GM12872 (cell line): ENCODE measurements around the gene BNIP5.

Experiments used
- TF ChIP-seq, protein P1 (sequence below): IDR thresholded peaks from 3 replicates; pipeline ENCODE4 v1.5.1; 2011; ENCODE audit warnings: low read depth, mild to moderate bottlenecking, low read length, moderate library complexity; ENCODE audit not compliant: insufficient read depth

The BNIP5 gene

DNA sequence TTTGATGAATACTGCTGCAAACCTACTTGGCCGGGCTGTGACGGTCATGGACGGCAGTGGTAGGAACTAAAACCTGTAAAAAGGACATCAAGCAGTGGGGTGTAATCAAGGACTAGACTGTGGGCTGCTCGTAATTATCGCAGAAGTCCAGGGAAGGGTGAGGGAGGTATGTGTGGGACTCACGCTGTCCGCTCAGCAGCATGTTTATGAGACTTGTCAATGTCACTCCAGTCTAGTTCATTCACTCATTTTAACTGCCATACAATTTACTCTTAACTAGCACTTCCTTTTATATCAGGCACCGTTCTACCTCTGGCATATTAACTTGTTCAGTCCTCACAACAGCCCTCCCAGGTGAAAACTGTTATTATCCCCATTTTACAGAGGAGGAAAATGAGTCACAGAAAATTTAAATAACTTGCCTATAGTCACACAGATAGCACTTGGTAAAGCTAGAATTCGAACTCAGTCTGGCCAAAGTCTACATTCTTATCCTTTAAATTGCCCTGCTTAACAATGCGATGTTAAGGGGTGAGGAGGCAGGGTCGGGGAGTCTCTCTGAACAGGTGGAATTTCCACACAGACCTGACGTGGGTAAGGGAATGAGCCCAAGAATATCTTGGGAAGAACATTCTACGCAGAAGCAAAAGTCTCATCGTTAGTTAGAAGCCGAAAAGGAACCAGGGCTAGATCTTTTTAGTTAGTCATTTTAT lies 62.7 kb downstream of the BNIP5 start:
- TF ChIP-seq, protein P1, sequence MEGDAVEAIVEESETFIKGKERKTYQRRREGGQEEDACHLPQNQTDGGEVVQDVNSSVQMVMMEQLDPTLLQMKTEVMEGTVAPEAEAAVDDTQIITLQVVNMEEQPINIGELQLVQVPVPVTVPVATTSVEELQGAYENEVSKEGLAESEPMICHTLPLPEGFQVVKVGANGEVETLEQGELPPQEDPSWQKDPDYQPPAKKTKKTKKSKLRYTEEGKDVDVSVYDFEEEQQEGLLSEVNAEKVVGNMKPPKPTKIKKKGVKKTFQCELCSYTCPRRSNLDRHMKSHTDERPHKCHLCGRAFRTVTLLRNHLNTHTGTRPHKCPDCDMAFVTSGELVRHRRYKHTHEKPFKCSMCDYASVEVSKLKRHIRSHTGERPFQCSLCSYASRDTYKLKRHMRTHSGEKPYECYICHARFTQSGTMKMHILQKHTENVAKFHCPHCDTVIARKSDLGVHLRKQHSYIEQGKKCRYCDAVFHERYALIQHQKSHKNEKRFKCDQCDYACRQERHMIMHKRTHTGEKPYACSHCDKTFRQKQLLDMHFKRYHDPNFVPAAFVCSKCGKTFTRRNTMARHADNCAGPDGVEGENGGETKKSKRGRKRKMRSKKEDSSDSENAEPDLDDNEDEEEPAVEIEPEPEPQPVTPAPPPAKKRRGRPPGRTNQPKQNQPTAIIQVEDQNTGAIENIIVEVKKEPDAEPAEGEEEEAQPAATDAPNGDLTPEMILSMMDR = no peak

DNA sequence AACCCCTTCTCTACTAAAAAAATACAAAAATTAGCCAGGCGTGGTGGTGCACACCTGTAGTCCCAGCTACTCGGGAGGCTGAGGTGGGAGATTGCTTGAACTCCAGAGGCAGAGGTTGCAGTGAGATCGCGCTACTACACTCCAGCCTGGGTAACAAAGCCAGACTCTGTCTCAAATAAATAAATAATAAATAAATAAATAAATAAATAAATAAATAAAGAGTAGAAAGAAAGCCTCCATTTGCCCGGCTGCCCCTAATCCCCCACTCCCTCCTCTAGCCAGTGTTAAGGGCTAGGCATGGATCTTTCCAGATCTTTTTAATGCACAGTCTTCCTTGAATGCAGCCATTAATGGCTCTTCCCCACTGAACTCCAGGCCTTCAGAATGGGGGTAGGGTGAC lies 63.6 kb downstream of the BNIP5 start:
- TF ChIP-seq, protein P1 = no peak

DNA sequence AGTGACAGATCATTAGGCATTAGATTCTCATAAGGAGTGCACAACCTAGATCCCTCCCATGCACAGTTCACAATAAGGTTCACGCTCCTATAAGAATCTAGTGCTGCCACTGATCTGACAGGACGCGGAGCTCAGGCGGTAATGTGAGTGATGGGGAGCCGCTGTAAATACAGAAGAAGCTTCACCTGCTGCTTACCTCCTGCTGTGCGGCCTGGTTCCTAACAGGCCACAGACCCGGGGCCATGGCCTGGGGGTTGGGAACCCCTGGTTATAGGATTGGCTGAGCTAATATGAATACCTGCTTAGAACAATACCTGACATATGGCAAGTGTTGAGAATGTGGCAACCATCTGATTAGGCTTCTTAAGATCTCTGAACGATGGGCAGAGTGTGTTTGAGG lies 64.5 kb downstream of the BNIP5 start:
- TF ChIP-seq, protein P1 = no peak

DNA sequence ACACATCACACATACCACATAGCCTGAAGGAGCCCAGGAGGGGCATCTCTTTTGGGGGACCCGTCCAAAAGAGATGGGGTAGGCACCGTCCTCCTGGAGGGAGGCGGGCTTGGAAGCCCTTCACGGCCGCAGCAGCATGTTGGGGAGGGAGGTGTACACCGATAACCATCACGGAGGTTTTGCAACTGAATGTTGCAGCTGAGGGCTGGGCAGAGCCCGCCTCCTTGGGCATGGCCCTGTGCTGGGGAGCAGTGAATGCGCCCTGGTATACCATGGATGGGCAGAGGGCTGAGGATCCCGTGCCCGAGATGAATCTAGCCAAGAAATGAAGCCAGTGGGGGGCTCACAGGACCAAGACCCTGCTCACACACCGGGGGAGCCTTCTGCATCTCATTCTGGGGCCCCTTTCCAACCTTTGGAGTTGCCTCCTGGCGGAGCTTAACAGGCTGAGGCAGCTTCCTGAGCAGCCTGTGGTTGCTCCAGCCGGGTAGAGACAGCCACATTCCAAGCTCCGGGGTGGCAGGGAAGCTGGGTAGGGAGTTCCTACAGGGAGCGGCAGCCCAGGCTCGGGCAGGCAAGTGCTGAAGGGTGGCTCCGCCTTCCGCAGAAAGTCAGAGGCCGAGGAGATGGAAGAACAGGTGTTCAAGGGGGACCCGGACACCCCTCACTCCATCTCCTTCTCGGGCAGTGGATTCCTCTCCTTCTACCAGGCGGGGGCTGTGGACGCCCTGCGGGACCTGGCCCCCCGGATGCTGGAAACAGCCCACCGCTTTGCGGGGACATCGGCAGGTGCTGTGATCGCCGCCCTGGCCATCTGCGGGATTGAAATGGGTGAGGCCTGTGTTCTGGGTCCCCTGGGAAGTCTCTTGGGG lies 66.6 kb downstream of the BNIP5 start, which contains the start of gene PNPLA1:
PNPLA1 (plus strand) TSS at position 227 of the 872 bp plus-strand sequence; CDS start at position 627, 400 bp downstream.
- TF ChIP-seq, protein P1 = no peak

DNA sequence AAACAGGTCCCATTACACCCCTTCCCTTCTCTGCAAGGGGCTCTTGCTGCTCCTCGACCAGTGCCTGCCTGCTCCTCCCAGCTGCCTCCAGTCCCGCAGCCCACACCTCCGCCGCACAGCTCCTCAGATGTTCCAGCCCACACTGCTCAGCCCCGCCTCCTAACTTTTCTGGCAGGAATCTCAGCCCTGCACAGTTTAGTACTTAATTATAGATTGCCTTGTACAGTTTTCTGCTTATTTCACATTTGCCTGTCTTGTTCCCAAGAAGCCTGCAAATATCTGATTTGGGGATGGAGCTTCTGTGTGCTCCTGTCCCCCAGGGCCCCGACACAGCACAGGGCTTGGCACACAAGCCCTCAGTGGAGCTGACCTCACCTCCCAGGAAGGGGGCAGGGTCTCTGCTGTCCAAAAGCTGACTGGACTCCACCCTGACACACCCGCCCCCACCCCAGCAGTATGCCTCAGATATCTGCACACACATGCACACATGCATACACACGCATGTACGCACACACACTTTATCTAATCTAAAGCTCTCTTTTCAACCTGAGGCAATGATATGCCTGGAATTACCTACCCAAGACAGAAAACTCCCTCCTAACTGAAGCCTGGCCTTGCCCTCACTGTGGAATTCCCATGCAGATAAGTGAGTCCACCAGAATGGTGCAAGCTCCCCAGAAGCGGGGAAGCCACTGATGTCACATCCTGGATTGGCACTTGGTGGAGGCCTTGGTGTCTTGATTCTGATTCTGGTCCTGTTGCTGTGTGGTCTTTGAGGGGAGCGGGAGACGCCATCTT lies 68.0 kb downstream of the BNIP5 start:
- TF ChIP-seq, protein P1 = no peak

DNA sequence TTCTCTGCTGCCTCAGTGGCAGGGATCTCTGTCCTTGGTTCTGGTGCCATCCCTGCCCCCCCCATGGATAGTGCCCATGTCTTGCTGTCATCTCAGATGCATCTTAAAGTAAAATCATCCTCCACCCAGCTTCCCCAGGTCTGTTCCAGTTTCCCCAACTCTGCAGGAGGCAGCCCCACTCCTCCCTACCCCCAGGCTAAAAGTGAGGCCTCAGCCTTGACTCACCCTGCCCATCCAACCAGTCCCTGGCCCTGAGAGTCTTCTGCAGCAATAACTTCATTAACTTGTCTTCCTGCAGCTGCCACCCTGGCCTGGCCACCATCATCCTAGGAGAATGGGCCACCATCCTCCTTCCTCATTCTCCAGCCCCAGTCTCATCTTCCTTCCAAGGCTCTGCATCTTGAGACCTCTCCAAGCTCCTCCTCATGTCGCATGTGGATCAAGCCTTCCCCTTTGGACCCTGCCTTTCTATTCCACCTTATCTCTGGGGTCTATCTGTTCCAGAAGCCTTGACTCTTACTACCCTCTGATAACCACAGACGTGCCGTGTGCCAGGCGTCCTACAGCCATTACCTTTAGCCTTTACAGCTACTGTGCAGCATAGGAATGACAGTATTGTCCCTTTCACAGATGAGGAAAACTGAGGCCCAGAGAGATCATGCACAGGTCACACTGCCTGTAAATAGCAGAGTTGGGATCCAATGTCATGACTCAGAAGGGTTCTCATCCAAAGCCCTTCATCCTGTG lies 68.8 kb downstream of the BNIP5 start:
- TF ChIP-seq, protein P1 = no peak
